K562 (cell line): ENCODE data around the gene CLSTN2. TPM values are rescaled to one million over a fixed set of nuclear protein-coding genes. Genes with fewer than 3 reads are reported as not detected.

Experiments used
- CSDE1 ChIP-seq, 2 experiments: fragments of 450-650 bp; IDR thresholded peaks; 2 replicates each; pipeline ENCODE4 v1.6.1; 2016; ENCODE audit warnings: mild to moderate bottlenecking in 1 of 2
- HNRNPH1 ChIP-seq: fragments of 200-400 bp; formaldehyde crosslinking; optimal IDR thresholded peaks from 2 replicates; pipeline ENCODE3; 2017; ENCODE audit warnings: low read depth, mild to moderate bottlenecking, low read length, moderate library complexity
- MLLT1 ChIP-seq, 2 experiments: fragments of 450-650 bp; IDR thresholded peaks; 2 replicates each; pipeline ENCODE4 v1.6.1; 2016
- SRF ChIP-seq, 2 experiments: fragments of 250-450, 450-650 bp in 1 of 2; sonication (Bioruptor Pico) in 1 of 2; sonication (generic) in 1 of 2; formaldehyde crosslinking; IDR thresholded peaks; 2 replicates each; pipeline versions ENCODE4 v1.5.0 to v1.5.1; 2020 to 2022; ENCODE audit warnings: mild to moderate bottlenecking in 1 of 2, missing genetic modification reagents in 1 of 2
- polyA plus RNA-seq, 8 experiments: library from polyadenylated mRNA; depleted of rRNA in 4 of 8; stranded (reverse) in 5 of 8; unstranded in 3 of 8; fragments of >200 nt; fragmentation: Nextera tagmentation in 2 of 8; fragmentation: Illumina TruSeq in 1 of 8; extraction: Ambion mirVana in 2 of 8; extraction: Trizol in 1 of 8; gene quantifications; 2 replicates each; pipeline versions ENCODE4 v1.2.1 to v1.2.3, GENCODE V29; 2011 to 2014; ENCODE audit warnings: inconsistent platforms in 1 of 8, missing spikeins in 1 of 8
- total RNA-seq, 7 experiments: library from RNA; depleted of rRNA in 6 of 7; stranded (reverse); fragments of >200 nt in 6 of 7; fragmentation: Illumina TruSeq in 2 of 7; extraction: Trizol in 2 of 7; gene quantifications; 2 replicates each; pipeline versions ENCODE4 v1.2.1 to v1.2.3, GENCODE V29; 2011 to 2021; ENCODE audit warnings: low replicate concordance in 1 of 7
- TF ChIP-seq, protein P1 (sequence below): fragments of 250-450 bp; sonication (Bioruptor Pico); IDR thresholded peaks from 2 replicates; pipeline ENCODE4 v1.4.0; 2020; ENCODE audit warnings: mild to moderate bottlenecking, moderate library complexity, borderline replicate concordance

The CLSTN2 gene
- total and polyA plus RNA-seq, 9 of the 15 experiments (the other 6 are each of a cell fraction or from before 2014, with no cell fraction given) = 0.02 to 0.04 (median 0.04) TPM; not detected in 6

- TF ChIP-seq, protein P1, sequence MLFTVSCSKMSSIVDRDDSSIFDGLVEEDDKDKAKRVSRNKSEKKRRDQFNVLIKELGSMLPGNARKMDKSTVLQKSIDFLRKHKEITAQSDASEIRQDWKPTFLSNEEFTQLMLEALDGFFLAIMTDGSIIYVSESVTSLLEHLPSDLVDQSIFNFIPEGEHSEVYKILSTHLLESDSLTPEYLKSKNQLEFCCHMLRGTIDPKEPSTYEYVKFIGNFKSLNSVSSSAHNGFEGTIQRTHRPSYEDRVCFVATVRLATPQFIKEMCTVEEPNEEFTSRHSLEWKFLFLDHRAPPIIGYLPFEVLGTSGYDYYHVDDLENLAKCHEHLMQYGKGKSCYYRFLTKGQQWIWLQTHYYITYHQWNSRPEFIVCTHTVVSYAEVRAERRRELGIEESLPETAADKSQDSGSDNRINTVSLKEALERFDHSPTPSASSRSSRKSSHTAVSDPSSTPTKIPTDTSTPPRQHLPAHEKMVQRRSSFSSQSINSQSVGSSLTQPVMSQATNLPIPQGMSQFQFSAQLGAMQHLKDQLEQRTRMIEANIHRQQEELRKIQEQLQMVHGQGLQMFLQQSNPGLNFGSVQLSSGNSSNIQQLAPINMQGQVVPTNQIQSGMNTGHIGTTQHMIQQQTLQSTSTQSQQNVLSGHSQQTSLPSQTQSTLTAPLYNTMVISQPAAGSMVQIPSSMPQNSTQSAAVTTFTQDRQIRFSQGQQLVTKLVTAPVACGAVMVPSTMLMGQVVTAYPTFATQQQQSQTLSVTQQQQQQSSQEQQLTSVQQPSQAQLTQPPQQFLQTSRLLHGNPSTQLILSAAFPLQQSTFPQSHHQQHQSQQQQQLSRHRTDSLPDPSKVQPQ = no peak
- TF ChIP-seq HNRNPH1 (no peak), CSDE1 (IDR thresholded peaks at IDR 0.05) (no peak), MLLT1 (IDR thresholded peaks at IDR 0.05) (no peak), SRF (CRISPR knock-in tag; IDR thresholded peaks at IDR 0.05) (no peak)
Observed at GRCh38 chr3:140166861-140167599, 232.0 kb downstream of the CLSTN2 start (continued).
